Activated CD4-positive, alpha-beta memory T cell treated with anti-CD3 and anti-CD28 coated beads, Interleukin-2, amount 10 ng/mL, durations not matched to agents 7 days and 5 days (primary cell): ENCODE results near the gene CDH4. TPM values are rescaled to one million over a fixed set of nuclear protein-coding genes. Genes with fewer than 3 reads are reported as not detected.

Experiments used
- CTCF ChIA-PET: fragments of 350-600 bp; sonication (Branson Sonifier 250); formaldehyde crosslinking; loops from one replicate; lab custom pipeline; 2021; ENCODE audit warnings: antibody characterized with exemption, inconsistent platforms; lab: Charles Lee
- POLR2A ChIA-PET: fragments of 350-600 bp; sonication (Branson Sonifier 250); formaldehyde crosslinking; loops from one replicate; lab custom pipeline; 2021; ENCODE audit warnings: antibody characterized with exemption; lab: Charles Lee
- DNase-seq: peaks from one replicate; pipeline ENCODE4 v3.0.0-alpha.2; 2020
- H3K27ac Mint-ChIP-seq: one replicate; pipeline ENCODE4 v1.8.0; 2021; ENCODE audit warnings: mild to moderate bottlenecking, mixed read lengths
- H3K27me3 Mint-ChIP-seq: one replicate; pipeline ENCODE4 v1.8.0; 2021; ENCODE audit warnings: mixed read lengths
- H3K36me3 Mint-ChIP-seq: one replicate; pipeline ENCODE4 v1.8.0; 2021; ENCODE audit warnings: low read depth, mixed read lengths
- H3K4me1 Mint-ChIP-seq: one replicate; pipeline ENCODE4 v1.8.0; 2021; ENCODE audit warnings: mixed read lengths
- H3K4me3 Mint-ChIP-seq: one replicate; pipeline ENCODE4 v1.8.0; 2021; ENCODE audit warnings: mild to moderate bottlenecking, mixed read lengths
- H3K9me3 Mint-ChIP-seq: one replicate; pipeline ENCODE4 v1.8.0; 2021; ENCODE audit warnings: mixed read lengths
- total RNA-seq, 2 experiments: library from RNA; stranded (reverse); gene quantifications; one replicate each; pipeline ENCODE4 v1.2.3, GENCODE V29; 2021

CDH4 gene
- total RNA-seq, 2 experiments from 2014 or later: 0.15 to 0.20 TPM

DNA sequence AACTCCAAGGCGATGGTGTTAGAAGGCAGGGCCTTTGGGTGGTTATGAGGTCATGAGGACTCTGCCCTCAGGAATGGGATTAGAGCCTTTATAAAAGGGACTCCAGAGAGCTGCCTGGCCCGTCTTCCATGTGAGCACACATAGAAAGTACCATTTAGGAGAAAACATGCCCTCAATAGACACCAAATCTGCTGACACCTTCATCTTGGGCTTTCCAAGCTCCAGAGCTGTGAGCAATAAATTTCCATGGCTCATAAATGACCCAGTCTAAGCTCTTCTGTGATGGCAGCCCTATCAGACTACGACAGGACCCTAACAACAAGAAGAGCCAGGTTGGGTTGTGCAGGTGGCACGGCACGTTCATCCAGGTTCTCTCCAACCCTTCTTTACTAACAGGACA, 189.5 kb downstream of the CDH4 start:
- H3K4me3 Mint-ChIP-seq: no peak overlapping the region

GRCh38 chr20:61442075-61442670, 190.1 kb downstream of the CDH4 start:
- no peaks in the 10 kb centered on the region for H3K9me3 Mint-ChIP-seq
- DNase-seq: no peak
- H3K36me3 Mint-ChIP-seq: no peaks in the 10 kb centered on the region
- CTCF ChIA-PET: no interaction called here
- POLR2A ChIA-PET: no interaction called here
- no peak overlapping the region for H3K4me3 Mint-ChIP-seq
- H3K4me1 Mint-ChIP-seq: no peaks in the 10 kb centered on the region
- no peaks in the 10 kb centered on the region for H3K27me3 Mint-ChIP-seq
- no peak overlapping the region for H3K27ac Mint-ChIP-seq

More for the DNA sequence above, 189.5 kb downstream of the CDH4 start:
- POLR2A ChIA-PET: no interaction called here
- H3K27ac Mint-ChIP-seq: no peak overlapping the region
- CTCF ChIA-PET: no interaction called here
- H3K36me3 Mint-ChIP-seq: no peaks in the 10 kb centered on the region
- DNase-seq: no peak
- H3K9me3 Mint-ChIP-seq: no peaks in the 10 kb centered on the region
- H3K4me1 Mint-ChIP-seq: no peaks in the 10 kb centered on the region
- no peaks in the 10 kb centered on the region for H3K27me3 Mint-ChIP-seq

DNA sequence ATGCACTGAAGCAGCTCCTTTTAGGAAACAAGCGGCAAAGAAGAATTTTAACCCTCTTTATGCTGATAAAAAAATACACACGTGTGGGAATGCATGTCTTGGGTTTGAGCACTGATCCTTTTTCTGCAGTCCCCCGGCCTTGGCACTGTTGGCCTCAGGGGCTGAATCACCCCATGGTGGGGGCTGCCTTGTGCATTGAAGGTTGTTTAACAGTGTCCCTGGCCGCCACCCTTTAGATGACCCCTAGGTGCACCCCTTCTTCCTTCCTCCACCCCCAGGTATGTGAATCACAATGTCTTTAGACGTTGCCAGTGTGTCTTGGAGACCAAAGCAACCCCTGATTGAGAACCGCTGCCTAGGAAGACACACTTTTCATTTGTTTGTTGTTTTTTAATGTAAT, 190.7 kb downstream of the CDH4 start:
- Mint-ChIP-seq H3K27me3 (no peaks in the 10 kb centered on the region), H3K4me1 (no peaks in the 10 kb centered on the region), H3K27ac (no peak overlapping the region), H3K36me3 (no peaks in the 10 kb centered on the region), H3K9me3 (no peaks in the 10 kb centered on the region), H3K4me3 (no peak overlapping the region)
- POLR2A ChIA-PET: no interaction called here
- DNase-seq: no peak
- CTCF ChIA-PET: no interaction called here

GRCh38 chr20:61443443-61444126, 191.5 kb downstream of the CDH4 start:
- POLR2A ChIA-PET: no interaction called here
- H3K36me3 Mint-ChIP-seq: no peaks in the 10 kb centered on the region
- H3K4me1 Mint-ChIP-seq: no peaks in the 10 kb centered on the region
- DNase-seq: no peak
- H3K27ac Mint-ChIP-seq: no peak overlapping the region
- H3K9me3 Mint-ChIP-seq: no peaks in the 10 kb centered on the region
- CTCF ChIA-PET: no interaction called here
- no peaks in the 10 kb centered on the region for H3K27me3 Mint-ChIP-seq
- no peak overlapping the region for H3K4me3 Mint-ChIP-seq

DNA sequence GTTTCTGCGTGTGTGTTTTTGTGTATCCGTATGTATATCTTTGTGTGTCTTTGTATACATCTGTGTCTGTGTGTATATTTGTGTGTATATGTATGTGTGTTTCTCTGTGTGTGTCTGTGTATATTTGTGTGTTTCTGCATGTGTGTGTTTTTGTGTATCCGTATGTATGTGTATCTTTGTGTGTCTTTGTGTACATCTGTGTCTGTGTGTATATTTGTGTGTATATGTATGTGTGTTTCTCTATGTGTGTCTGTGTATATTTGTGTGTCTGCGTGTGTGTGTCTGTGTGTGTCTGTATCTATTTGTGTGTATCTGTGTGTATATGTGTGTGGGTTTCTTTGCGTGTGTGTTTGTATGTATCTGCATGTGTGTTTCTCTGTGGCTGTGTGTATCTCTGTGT, 192.6 kb downstream of the CDH4 start:
- no peaks in the 10 kb centered on the region for H3K9me3 Mint-ChIP-seq
- H3K27me3 Mint-ChIP-seq: no peaks in the 10 kb centered on the region
- H3K36me3 Mint-ChIP-seq: no peaks in the 10 kb centered on the region
- H3K4me1 Mint-ChIP-seq: no peaks in the 10 kb centered on the region
- ChIA-PET CTCF (no interaction called here), POLR2A (no interaction called here)
- no peak overlapping the region for H3K4me3 Mint-ChIP-seq
- no peak for DNase-seq
- H3K27ac Mint-ChIP-seq: no peak overlapping the region

- no peaks in the 10 kb centered on the region for H3K4me1 Mint-ChIP-seq
- H3K4me3 Mint-ChIP-seq: no peak overlapping the region
- no peak overlapping the region for H3K27ac Mint-ChIP-seq
- no peaks in the 10 kb centered on the region for H3K27me3 Mint-ChIP-seq
- CTCF ChIA-PET: interaction anchor here (0.6 kb wide), 1 partner anchor 90 kb away, joined by 5 read pairs; no protein-coding TSS in a partner anchor
- POLR2A ChIA-PET: no interaction called here
- no peak for DNase-seq
- no peaks in the 10 kb centered on the region for H3K36me3 Mint-ChIP-seq
- H3K9me3 Mint-ChIP-seq: no peaks in the 10 kb centered on the region
These were observed 193.1 kb downstream of the CDH4 start for GRCh38 chr20:61445138-61445537.

DNA sequence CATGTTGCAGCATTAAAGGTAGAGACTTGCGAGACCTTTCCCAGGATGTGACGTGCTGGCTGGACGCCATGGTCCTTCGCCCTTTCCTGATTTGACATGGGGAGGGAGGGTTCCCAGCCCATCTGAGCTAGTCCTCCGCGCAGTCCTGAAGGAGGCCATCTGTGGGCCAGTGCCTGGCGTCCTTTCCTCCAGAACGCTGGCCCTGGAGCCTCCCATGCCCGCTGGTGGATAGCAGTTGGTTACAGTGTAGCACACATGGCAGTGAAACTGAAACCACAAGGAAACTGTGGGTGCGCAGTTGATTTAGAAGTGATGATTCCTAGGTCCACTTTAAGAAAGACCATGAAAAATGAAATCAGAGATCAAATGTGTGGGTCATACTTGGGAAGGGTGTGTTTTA, 193.7 kb downstream of the CDH4 start:
- ChIA-PET CTCF (interaction anchor here (0.6 kb wide), 1 partner anchor 89 kb away, joined by 5 read pairs; no protein-coding TSS in a partner anchor), POLR2A (no interaction called here)
- Mint-ChIP-seq H3K27ac (no peak overlapping the region), H3K9me3 (no peaks in the 10 kb centered on the region), H3K4me1 (no peaks in the 10 kb centered on the region), H3K4me3 (no peak overlapping the region), H3K27me3 (no peaks in the 10 kb centered on the region), H3K36me3 (no peaks in the 10 kb centered on the region)
- no peak for DNase-seq

DNA sequence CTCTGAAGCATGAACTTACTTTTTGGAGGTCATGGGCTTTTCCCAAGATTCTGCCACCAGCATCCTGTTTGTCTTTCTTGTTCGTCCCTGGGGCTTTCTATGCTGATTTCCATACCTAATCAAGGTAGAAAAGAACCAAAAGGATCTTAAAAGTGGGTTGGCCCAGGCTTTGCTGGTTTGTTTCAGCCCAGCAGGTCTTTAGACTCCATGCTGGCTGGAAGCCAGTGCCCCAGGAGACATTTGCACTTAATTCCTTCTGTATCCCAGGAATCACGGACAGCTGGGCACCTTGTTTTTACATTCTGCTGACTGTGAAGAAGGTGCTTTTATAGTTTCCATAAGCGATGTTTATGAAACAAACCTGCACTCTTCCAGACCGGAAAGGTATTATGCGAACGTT, 195.9 kb downstream of the CDH4 start:
- no peak for DNase-seq
- H3K9me3 Mint-ChIP-seq: no peaks in the 10 kb centered on the region
- ChIA-PET CTCF (no interaction called here), POLR2A (no interaction called here)
- no peaks in the 10 kb centered on the region for H3K27me3 Mint-ChIP-seq
- no peak overlapping the region for H3K4me3 Mint-ChIP-seq
- H3K27ac Mint-ChIP-seq: no peak overlapping the region
- H3K36me3 Mint-ChIP-seq: no peaks in the 10 kb centered on the region
- H3K4me1 Mint-ChIP-seq: no peaks in the 10 kb centered on the region

DNA sequence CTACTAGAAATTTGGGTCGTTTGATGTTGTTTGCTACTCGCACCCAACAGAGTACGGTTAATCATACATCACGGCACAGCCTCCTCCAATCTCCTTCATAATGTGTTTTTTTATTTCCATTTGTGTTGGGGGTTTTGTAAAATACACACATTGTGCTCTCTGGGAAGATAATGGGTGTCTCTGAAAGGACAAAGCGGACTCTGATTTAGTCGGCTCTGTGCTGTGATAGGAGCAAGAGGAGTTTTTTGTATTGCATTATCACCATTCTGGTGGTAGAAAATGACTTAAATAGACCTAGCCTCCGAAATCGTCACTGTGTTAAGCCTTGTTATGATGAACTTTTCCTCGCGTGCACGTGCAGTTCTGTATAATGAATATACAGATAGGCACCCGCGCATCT, 196.3 kb downstream of the CDH4 start:
- Mint-ChIP-seq H3K4me1 (no peaks in the 10 kb centered on the region), H3K27ac (no peak overlapping the region), H3K4me3 (no peak overlapping the region), H3K36me3 (no peaks in the 10 kb centered on the region), H3K9me3 (no peaks in the 10 kb centered on the region), H3K27me3 (no peaks in the 10 kb centered on the region)
- POLR2A ChIA-PET: no interaction called here
- DNase-seq: no peak
- CTCF ChIA-PET: no interaction called here

DNA sequence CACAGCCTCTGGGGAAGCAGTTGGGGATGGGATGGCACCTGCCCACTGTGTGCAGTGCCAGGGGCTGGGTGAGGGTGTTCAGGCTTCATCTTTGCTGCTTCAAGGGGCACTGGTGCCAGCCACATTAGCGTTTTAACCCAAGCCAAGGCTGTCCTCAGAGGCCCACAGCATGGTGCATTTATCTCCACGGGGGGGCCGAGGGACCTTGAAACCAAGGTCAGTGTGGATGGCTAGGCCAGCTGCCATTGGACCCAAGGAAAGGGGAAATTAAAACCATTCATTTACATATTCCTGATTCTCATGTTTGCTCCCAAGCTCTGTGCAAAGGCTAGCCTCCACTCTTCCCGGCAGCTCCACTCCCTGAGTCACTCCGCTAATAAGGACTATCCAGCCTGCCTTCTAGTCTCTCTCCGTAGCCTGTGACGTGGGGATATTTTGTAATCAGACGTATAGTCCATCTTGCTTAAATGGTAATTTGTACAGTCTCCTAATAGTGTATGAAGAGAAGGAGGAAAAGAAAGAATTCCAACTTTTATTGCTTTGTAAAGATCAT, 197.1 kb downstream of the CDH4 start:
- POLR2A ChIA-PET: no interaction called here
- Mint-ChIP-seq H3K27me3 (no peaks in the 10 kb centered on the region), H3K4me3 (no peak overlapping the region), H3K27ac (no peak overlapping the region), H3K9me3 (no peaks in the 10 kb centered on the region), H3K36me3 (no peaks in the 10 kb centered on the region), H3K4me1 (no peaks in the 10 kb centered on the region)
- DNase-seq: no peak
- CTCF ChIA-PET: no interaction called here

DNA sequence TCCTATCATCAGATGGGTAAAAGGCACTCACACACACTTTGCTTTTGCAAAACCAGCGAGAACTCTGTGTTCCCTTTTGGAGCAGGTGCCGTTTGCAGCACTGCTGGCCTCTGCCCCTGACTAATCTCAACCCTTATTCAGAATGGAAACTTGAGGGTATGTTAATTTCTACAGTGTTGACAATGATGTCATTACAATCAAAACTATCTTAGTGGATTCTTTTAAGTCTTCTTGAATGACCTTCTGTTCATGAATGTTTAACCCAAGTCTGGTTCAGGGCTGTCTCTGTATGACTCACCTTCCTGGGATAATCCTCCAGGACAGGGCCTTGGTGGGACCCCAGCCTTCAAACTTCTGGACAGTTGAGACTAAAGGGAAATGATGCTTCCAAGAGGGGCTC, 197.9 kb downstream of the CDH4 start:
- ChIA-PET POLR2A (no interaction called here), CTCF (no interaction called here)

GRCh38 chr20:61450549-61450948, 198.5 kb downstream of the CDH4 start:
- Mint-ChIP-seq H3K27ac (no peak overlapping the region), H3K36me3 (no peaks in the 10 kb centered on the region), H3K9me3 (no peaks in the 10 kb centered on the region), H3K4me3 (no peak overlapping the region), H3K4me1 (no peaks in the 10 kb centered on the region), H3K27me3 (no peaks in the 10 kb centered on the region)
- ChIA-PET CTCF (no interaction called here), POLR2A (no interaction called here)
- no peak for DNase-seq

More for the DNA sequence above, 197.9 kb downstream of the CDH4 start:
- H3K9me3 Mint-ChIP-seq: no peaks in the 10 kb centered on the region
- H3K27me3 Mint-ChIP-seq: no peaks in the 10 kb centered on the region
- no peak for DNase-seq
- H3K4me3 Mint-ChIP-seq: no peak overlapping the region
- no peak overlapping the region for H3K27ac Mint-ChIP-seq
- no peaks in the 10 kb centered on the region for H3K36me3 Mint-ChIP-seq
- no peaks in the 10 kb centered on the region for H3K4me1 Mint-ChIP-seq

DNA sequence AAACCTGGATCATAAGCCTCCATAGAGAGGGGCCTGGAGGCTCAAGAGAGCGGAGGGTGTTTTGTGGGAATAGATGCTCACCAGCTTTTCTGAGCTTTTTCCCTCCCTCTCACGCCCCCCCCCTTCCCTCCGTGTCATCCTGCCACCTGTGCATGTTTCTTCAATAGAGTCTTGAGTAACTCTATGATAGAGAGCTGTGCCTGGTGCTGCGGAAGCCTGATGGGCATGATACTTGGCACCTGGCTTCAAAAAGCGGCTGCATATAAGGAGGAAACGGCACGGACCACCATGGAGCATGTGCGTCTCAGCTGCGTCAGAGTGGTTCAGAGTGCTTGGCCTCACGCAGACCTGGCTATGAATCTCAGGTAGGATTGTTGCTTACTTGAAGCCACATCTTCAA, 198.9 kb downstream of the CDH4 start:
- H3K4me3 Mint-ChIP-seq: no peak overlapping the region
- H3K27ac Mint-ChIP-seq: no peak overlapping the region
- H3K27me3 Mint-ChIP-seq: no peaks in the 10 kb centered on the region
- ChIA-PET POLR2A (no interaction called here), CTCF (no interaction called here)
- H3K4me1 Mint-ChIP-seq: no peaks in the 10 kb centered on the region
- DNase-seq: no peak
- H3K9me3 Mint-ChIP-seq: peaks cover 4% of the 10 kb centered on the region
- H3K36me3 Mint-ChIP-seq: no peaks in the 10 kb centered on the region

GRCh38 chr20:61451953-61452352, 199.9 kb downstream of the CDH4 start:
- Mint-ChIP-seq H3K36me3 (no peaks in the 10 kb centered on the region), H3K9me3 (peaks cover 4% of the 10 kb centered on the region), H3K27ac (no peak overlapping the region), H3K4me3 (no peak overlapping the region), H3K27me3 (no peaks in the 10 kb centered on the region), H3K4me1 (no peaks in the 10 kb centered on the region)
- no peak for DNase-seq
- POLR2A ChIA-PET: no interaction called here
- CTCF ChIA-PET: no interaction called here
